NCI-H524 treated with DMSO at 0.1 percent for 48 hours (cell line): Measurements from ENCODE around the gene PLCG1.

Experiments used
- DNase-seq: peaks from one replicate; lab custom pipeline; 2025; lab: John Stamatoyannopoulos, UW

The PLCG1 gene

DNA sequence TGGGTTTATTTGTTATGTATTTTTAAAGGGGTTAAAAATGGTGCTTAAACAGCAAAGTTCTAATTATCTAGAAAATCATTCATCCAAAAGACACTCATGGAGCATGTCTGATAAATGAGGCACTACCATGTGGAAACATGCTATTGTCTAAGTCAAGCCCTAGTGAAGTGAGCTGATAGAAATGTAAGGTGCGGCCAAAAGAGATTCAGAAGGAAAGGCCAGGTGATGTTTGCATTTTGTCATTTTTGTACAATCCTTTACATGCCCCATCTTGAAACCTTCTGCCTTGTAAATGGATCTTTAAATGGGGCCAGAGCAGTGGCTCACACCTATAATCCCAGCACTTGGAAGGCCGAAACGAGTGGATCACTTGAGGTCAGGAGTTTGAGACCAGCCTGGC is 77.3 kb downstream of the PLCG1 start:
- no peak for DNase-seq

DNA sequence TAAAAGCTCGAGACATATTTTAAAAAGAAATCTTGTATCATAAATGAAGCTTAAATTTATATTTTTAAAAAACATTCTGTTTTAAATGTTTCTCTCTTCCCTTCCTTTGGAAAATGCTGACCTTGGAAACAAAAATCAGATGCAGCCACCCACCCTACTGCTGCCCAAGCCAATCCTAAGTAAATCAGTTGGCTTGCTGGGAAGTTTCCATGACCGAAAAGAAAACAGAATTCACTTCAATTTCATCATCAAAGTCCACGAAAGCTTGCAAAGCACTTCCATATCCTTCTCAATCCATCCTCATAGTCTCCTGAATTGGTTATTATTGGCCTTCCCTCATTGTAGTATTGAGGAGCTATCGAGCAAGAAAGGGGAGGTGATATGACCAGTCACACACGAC is 80.1 kb downstream of the PLCG1 start:
- DNase-seq: no peak

DNA sequence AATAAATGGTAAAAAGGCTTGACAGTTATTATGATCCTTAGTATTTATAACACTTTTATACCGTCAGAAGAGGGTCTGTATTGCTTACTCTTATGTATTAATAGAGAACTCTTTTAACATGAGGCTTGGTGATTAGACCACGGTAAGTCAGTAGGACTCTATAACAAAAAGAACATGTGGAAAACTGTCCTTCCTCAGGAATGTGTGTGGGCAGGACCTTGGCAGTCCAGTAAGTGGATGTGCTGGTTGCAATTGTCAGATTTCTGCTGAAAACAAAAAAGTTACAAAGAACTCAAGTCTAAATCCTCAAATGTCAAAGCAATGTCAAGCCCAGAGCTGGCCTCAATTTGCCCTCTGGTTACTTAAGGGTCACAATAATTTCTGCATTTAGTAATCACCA is 81.1 kb downstream of the PLCG1 start:
- no peak for DNase-seq

DNA sequence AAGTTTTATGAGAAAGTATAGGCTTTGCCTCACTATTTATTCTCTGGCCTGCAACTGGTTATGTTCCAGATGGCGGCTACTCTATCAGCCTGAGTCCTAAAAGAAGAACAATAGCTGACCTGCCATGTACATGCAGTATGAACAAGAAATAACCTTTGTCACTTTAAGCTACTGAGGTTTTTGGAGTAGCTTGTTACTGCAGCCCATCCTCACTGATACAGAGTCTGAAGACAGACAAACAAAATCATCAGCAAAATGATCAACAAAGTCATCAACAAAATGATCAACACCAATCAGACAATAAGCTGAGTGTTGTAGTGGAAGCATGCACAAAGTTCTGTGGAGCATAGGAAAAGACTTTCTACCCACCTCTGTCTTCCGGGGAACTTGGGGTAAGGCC is 82.5 kb downstream of the PLCG1 start:
- no peak for DNase-seq

DNA sequence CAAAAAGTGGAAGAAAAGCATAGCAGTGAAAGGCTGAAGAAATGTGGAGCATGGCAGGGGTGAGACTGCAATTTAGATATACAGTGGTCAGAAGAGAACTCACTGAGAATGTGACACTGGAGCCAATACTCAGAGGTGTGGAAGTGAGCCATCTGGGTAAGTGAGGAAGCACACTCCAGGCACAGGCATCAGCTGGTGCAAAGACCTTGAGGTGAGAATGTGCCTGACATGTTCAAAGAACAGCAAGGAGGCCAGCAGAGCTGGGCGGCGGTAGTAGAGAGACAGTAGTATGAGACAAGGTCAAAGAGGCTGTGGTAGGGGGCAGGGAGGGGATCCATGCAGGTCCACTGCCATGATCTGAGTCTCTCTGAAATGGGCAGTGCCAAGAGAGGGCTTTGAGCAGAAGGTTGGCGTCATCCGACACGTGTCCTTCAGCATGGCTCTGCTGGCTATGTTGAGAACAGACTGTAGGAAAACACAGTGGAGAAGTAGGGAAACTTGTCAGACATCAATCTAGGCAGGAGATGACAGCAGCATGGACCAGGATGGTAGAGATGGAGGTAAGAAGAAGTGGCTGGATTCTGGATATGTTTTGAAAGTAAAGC is 84.4 kb downstream of the PLCG1 start:
- DNase-seq: no peak

DNA sequence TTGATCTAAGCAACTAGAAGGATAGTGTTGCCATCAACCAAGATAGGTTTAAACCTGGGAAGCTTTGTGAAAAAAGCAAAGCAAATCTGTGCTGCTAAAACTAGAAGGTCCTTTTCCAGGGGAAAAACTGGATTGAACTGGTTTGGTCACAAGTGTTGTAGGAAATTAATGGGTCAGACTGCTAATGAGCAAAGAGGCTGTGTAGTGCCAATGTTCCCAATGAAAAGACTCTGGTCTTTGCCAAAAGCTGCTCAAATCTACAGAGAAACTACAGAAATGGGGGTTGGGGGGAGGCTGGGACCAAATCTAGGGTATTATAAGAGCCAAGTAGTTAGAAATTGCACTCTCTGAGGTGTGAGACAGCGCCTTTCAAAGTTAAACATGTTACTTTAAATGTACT is 85.0 kb downstream of the PLCG1 start:
- DNase-seq: no peak

DNA sequence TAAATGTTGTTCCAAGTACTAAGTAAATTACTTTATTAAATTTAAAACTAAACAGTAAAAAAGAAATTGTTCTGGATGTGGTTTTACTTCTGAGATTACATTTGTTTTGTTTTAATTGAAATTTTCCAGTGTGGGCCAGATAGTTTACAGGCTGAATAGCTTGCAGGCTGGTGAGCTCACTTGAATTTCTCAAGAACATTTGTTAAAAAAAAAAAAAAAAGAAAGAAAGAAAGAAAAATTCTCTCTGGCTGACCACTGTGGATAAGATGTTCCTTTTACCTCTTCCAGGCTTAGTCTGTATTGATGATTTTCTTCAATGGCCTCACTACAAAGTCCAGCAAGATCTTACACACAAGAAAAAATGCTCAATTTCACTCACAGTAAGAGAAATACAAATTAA is 85.4 kb downstream of the PLCG1 start:
- no peak for DNase-seq

DNA sequence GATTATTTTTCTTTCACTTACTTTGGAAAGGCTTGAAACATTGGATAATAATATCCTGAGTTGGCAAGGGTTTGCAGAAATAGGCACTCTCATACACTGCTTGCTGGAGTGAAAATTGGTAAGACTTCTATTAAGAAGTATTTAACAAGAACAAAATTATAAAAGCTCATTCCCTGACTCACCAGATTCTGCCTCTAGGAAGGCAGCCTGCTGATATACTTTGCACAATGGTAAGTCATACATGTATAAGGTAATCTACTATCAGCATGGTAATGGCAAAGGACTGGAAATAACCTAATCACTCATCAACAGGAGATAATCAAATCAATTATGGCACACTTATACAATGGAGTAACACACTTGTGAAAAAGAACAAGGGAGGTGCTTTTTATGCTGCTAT is 85.8 kb downstream of the PLCG1 start:
- DNase-seq: no peak

DNA sequence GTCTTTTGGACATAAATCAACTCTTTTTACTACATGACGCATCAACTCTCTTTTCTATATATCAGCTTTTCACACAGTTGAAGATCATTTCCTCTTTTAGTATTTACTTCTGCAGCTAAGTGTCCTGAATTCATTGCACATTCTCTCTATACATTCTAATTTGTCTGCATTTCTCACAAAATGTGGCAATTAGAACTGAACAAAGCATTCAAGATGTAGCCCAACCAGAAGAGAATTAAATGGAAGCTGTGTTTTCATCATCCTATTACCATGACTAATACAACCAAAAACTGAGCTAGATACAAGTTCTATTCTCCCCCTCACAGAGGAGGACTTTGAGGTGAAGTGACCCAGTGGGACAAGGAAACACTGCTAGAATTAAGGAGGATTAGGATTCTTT is 86.9 kb downstream of the PLCG1 start:
- no peak for DNase-seq

DNA sequence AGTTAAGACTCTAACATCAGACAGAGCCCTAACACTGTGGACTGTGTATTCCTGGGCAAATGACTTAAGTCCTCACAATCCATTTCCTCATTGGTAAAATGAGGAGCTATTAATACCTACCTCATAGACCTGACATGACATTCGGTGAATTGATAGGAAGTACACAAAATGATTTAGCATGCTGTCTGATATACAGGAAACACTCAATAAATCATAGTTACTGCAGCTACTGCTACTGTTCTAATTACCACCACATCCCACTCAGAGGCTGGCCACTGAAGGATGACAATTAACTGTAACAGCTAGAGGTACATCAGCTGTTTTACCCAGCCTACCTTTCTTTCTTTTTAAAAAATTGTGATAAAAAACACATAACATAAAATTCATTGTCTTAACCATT is 87.7 kb downstream of the PLCG1 start:
- DNase-seq: no peak

DNA sequence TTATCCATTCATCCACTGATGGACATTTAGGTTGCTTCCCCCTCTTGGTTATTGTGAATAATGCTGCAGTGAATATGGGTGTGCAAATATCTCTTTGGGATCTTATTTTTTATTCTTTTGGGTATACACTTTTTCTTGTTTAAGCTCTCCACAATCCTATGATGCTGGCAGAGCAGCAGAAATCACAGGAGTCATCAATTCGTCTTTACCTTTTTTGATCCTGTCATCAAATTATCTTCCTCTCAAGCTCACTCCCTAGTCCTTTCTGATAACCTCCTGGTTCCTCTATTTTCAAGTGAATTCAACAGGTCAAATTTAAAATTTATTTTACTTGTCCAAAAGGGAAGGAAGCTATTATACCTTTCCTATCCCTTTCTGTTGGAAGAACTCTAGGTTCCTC is 89.1 kb downstream of the PLCG1 start:
- no peak for DNase-seq
